NB4 (cell line): Measurements from ENCODE around the gene EIF4G3.

Experiments used
- CTCF ChIP-seq: IDR thresholded peaks from one replicate; pipeline ENCODE4 v1.5.1; 2012; ENCODE audit warnings: low read depth, low read length
- POLR2A ChIP-seq: IDR thresholded peaks from 2 replicates; pipeline ENCODE4 v1.6.1; 2011; ENCODE audit warnings: mild to moderate bottlenecking; ENCODE audit not compliant: insufficient read length; ENCODE audit errors: extremely low read depth

- no peak for TF ChIP-seq CTCF
- no peak for TF ChIP-seq POLR2A
These were observed 240.5 kb downstream of the EIF4G3 start for GRCh38 chr1:20936216-20936615.
